ENCODE measurements around the gene CIAO3.

The CIAO3 gene

DNA sequence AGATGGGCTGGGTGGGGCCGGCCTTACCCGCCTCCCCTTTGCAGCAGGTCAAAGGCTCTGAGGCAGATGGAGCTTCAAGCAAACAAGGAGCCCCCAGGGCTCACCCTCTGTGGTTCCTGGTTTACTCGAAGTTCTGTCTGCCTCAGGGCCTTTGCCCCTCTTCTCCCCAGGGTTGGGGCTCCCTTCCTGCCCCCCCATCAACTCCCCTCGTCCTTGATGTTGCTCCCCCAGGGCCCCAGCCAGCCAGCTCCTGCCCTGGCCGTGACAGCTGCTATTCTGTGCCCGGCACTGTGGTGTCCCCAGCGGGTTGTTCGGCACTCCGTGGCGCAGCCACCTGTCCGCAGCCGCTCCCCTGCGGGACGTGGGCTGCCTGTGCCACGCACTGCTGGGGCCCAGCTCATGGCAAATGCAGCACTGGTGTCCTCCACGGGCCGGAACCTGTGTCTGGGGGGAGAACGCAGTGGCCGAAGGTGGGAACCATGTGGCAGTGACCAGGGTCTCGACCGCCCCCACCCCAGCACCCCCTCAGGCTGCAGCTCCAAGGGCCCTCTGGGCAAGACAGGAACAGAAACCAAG lies 30.2 kb downstream of the CIAO3 start:
- Histone ChIP-seq H3K9me2 (replicated peaks; ENCODE audit: insufficient read depth, low read length) (no peaks in the 10 kb centered on the region), H3F3A (ENCODE audit: insufficient read depth, low read length) (no peaks in the 10 kb centered on the region), H2AFZ (ENCODE audit: low read length) (no peak overlapping the region), H3K4me3 (ENCODE audit: low read length) (no peak overlapping the region), H3K36me3 (replicated peaks; ENCODE audit: insufficient read depth, low read length) (no peaks in the 10 kb centered on the region), H3K4me1 (ENCODE audit: low read length) (peaks cover 7% of the 10 kb centered on the region; the same call in 1 of the 2 replicates), H3K79me2 (ENCODE audit: low read length) (no peaks in the 10 kb centered on the region), H3K9ac (ENCODE audit: low read length) (no peak overlapping the region), H3K27me3 (replicated peaks; ENCODE audit: insufficient read depth, low read length) (peaks cover 46% of the 10 kb centered on the region), H4K20me1 (ENCODE audit: insufficient read depth, low read length) (no peaks in the 10 kb centered on the region), H3K4me2 (ENCODE audit: low read depth, low read length) (no peak overlapping the region), H3K27ac (ENCODE audit: low read length) (no peak overlapping the region), H3K9me3 (replicated peaks; ENCODE audit: insufficient read depth, low read length) (no peaks in the 10 kb centered on the region)
- DNase-seq: no peak
- TF ChIP-seq EZH2 (optimal IDR thresholded peaks at IDR 0.05; ENCODE audit: low read depth, low read length): no peak
- no peak for TF ChIP-seq EZH2phosphoT487 (IDR thresholded peaks at IDR 0.05; ENCODE audit: low read length)
- no peak for TF ChIP-seq CTCF (IDR thresholded peaks at IDR 0.05; ENCODE audit: low read length)

- H3K4me1 ChIP-seq (ENCODE audit: low read length): peaks cover 7% of the 10 kb centered on the region; the same call in 1 of the 2 replicates
- H3K4me2 ChIP-seq (ENCODE audit: low read depth, low read length): no peak overlapping the region
- no peaks in the 10 kb centered on the region for H3K9me3 ChIP-seq (replicated peaks; ENCODE audit: insufficient read depth, low read length)
- H3K9me2 ChIP-seq (replicated peaks; ENCODE audit: insufficient read depth, low read length): no peaks in the 10 kb centered on the region
- no peak overlapping the region for H2AFZ ChIP-seq (ENCODE audit: low read length)
- no peak overlapping the region for H3K4me3 ChIP-seq (ENCODE audit: low read length)
- H3F3A ChIP-seq (ENCODE audit: insufficient read depth, low read length): no peaks in the 10 kb centered on the region
- TF ChIP-seq EZH2 (optimal IDR thresholded peaks at IDR 0.05; ENCODE audit: low read depth, low read length): no peak
- TF ChIP-seq CTCF (IDR thresholded peaks at IDR 0.05; ENCODE audit: low read length): no peak
- TF ChIP-seq EZH2phosphoT487 (IDR thresholded peaks at IDR 0.05; ENCODE audit: low read length): no peak
- peaks cover 49% of the 10 kb centered on the region for H3K27me3 ChIP-seq (replicated peaks; ENCODE audit: insufficient read depth, low read length)
- no peak overlapping the region for H3K9ac ChIP-seq (ENCODE audit: low read length)
- no peaks in the 10 kb centered on the region for H3K36me3 ChIP-seq (replicated peaks; ENCODE audit: insufficient read depth, low read length)
- DNase-seq: no peak
- H3K27ac ChIP-seq (ENCODE audit: low read length): no peak overlapping the region
- no peaks in the 10 kb centered on the region for H3K79me2 ChIP-seq (ENCODE audit: low read length)
- H4K20me1 ChIP-seq (ENCODE audit: insufficient read depth, low read length): no peaks in the 10 kb centered on the region
Observed at GRCh38 chr16:709566-710499, 31.0 kb downstream of the CIAO3 start.

DNA sequence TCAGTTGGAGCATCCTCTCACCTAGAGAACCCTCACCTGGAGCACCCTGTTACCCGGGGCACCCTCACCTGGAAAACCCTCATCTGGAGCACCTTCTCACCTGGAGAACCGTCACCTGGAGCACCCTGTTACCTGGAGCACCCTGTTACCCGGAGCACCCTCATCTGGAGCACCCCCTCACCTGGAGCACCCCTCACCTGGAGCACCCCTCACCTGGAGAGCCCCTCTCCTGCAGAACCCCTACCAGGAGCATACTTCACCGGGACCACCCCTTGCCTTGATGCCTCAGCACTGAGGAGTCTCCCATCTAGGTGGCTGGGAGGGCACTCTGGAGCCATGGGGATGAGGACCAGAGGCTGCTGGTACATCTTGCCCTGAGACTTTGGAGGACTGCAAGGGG lies 31.8 kb downstream of the CIAO3 start:
- H4K20me1 ChIP-seq (ENCODE audit: insufficient read depth, low read length): no peaks in the 10 kb centered on the region

More for the DNA sequence above, 31.8 kb downstream of the CIAO3 start:
- no peak for TF ChIP-seq CTCF (IDR thresholded peaks at IDR 0.05; ENCODE audit: low read length)
- TF ChIP-seq EZH2 (optimal IDR thresholded peaks at IDR 0.05; ENCODE audit: low read depth, low read length): no peak
- TF ChIP-seq EZH2phosphoT487 (IDR thresholded peaks at IDR 0.05; ENCODE audit: low read length): no peak
- no peaks in the 10 kb centered on the region for H3F3A ChIP-seq (ENCODE audit: insufficient read depth, low read length)
- H3K9me3 ChIP-seq (replicated peaks; ENCODE audit: insufficient read depth, low read length): no peaks in the 10 kb centered on the region
- peaks cover 58% of the 10 kb centered on the region for H3K27me3 ChIP-seq (replicated peaks; ENCODE audit: insufficient read depth, low read length)
- no peaks in the 10 kb centered on the region for H3K9me2 ChIP-seq (replicated peaks; ENCODE audit: insufficient read depth, low read length)
- no peaks in the 10 kb centered on the region; the same call in 1 of the 2 replicates for H3K4me1 ChIP-seq (ENCODE audit: low read length)
- no peak for DNase-seq
- H3K4me2 ChIP-seq (ENCODE audit: low read depth, low read length): no peak overlapping the region
- no peaks in the 10 kb centered on the region for H3K36me3 ChIP-seq (replicated peaks; ENCODE audit: insufficient read depth, low read length)
- H3K79me2 ChIP-seq (ENCODE audit: low read length): no peaks in the 10 kb centered on the region
- no peak overlapping the region for H3K4me3 ChIP-seq (ENCODE audit: low read length)
- H2AFZ ChIP-seq (ENCODE audit: low read length): no peak overlapping the region
- H3K27ac ChIP-seq (ENCODE audit: low read length): no peak overlapping the region
- H3K9ac ChIP-seq (ENCODE audit: low read length): no peak overlapping the region

All from MM.1S (cell line).